Head of caudate nucleus (tissue), 42 donors: ENCODE data around the gene FIG4.
"Not testable (repeated sequence)": the region's sequence is repeated elsewhere in the genome, so short reads cannot be mapped to it uniquely, and the experiment has no call there.

Experiments
- DNase-seq, 42 donors: peaks; one replicate each; pipeline versions ENCODE4 v3.0.0 to v3.0.0-alpha.2; 2020 to 2021; ENCODE audit warnings: mixed read lengths in 7 of 42
- intact Hi-C: fragments of 100-400 bp; cut with DNase I; formaldehyde crosslinking; loops from one replicate; pipeline ENCODE4 v1.15.0; 2022

FIG4 gene

GRCh38 chr6:109826551-109826950 lies 135.5 kb downstream of the FIG4 start:
- DNase-seq, result peak in 9 of 42 donors; percentile 19 to 55 (median 30)
- intact Hi-C loops, result no loop called here

DNA sequence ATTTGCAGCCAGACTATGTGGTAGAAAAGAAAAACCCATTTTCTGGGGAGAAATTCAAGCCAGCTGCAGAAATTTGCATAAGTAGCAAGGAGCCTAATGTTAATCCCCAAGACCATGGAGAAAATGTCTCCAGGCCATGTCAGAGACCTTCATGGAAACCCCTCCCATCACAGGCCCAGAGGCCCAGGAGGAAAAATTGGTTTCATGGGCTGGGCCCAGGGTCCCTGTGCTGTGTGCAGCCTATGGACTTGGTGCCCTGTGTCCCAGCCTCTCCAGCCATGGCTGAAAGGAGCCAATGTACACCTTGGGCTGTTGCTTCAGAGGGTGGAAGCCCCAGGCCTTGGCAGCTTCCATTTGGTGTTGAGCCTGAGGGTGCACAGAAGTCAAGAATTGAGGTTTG lies 140.3 kb downstream of the FIG4 start:
- intact Hi-C loops, DNase-seq: not testable (repeated sequence)

- no peak for DNase-seq
- intact Hi-C loops, result no loop called here
Observed at GRCh38 chr6:109834131-109834530, 143.0 kb downstream of the FIG4 start.

GRCh38 chr6:109834595-109835437 lies 143.7 kb downstream of the FIG4 start:
- DNase-seq, result no peak
- intact Hi-C loops, result no loop called here

GRCh38 chr6:109840034-109840433 lies 148.9 kb downstream of the FIG4 start:
- intact Hi-C loops, result no loop called here
- no peak for DNase-seq

- DNase-seq, result no peak
- intact Hi-C loops, result no loop called here
Observed at GRCh38 chr6:109840796-109841195, 149.7 kb downstream of the FIG4 start.

DNA sequence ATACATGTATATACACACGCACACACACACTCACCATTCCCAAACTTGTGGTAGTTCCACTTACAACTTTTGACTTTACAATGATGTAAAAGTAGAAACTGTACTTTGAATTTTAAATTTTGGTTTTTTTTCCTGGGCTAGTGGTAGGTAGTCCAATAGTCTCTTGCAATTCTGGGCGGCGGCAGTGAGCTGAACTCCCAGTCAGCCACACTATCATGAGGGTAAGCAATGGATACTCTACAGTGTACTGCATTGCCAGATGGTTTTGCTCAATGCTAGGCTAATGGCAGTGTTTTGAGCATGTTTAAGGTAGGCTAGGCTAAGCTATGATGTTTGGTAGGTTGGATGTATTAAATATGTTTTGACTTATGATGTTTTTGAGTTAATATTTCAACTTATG lies 150.8 kb downstream of the FIG4 start:
- intact Hi-C loops, result no loop called here

GRCh38 chr6:109852713-109853112 lies 161.6 kb downstream of the FIG4 start:
- intact Hi-C loops, result no loop called here
- no peak for DNase-seq

More for the DNA sequence above, 150.8 kb downstream of the FIG4 start:
- no peak for DNase-seq

- intact Hi-C loops, result no loop called here
- no peak for DNase-seq
Observed at GRCh38 chr6:109853426-109853825, 162.3 kb downstream of the FIG4 start.

DNA sequence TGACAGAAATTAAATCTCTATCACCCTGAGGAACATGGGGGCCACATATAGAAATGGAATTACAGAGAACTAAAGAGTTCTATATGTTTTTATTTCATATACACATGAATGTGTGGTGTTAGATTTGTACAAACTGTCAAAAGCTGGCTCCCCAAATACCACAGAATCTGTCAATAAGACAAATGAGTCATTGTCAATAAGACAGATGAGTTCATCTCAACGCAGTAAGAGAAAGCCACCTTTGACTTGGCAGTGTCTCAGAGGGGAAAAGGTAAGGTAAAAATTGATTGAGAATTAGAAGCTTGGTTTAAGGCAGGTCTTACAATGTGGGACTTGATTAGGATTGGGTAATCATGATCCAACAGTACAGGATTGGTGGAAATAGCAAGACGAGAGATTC lies 162.9 kb downstream of the FIG4 start:
- intact Hi-C loops, result no loop called here
- DNase-seq, result no peak

GRCh38 chr6:109854541-109855308 lies 163.6 kb downstream of the FIG4 start:
- intact Hi-C loops, result no loop called here
- no peak for DNase-seq

GRCh38 chr6:109855476-109856040 lies 164.5 kb downstream of the FIG4 start:
- intact Hi-C loops, result not testable (repeated sequence)

DNA sequence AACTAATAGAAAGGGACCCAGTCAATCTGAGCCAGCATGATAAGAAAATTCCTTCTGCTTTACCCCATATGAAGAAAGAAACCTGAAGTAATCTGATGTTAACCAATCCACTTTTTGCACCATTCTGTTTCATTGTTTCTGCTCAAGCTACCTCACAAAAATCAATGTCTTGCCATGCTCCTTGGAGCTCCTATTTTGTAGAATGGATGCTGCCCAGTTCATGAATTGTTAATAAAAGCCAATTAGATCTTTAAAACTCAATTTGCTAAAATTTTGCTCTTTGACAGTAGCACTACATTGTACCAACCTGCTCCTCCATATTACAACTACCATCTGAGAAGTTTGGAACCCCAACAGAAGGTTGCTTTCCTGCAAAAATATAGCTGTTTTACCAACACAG lies 170.8 kb downstream of the FIG4 start:
- DNase-seq, result no peak
- intact Hi-C loops, result no loop called here

More at GRCh38 chr6:109855476-109856040, 164.5 kb downstream of the FIG4 start:
- not testable (repeated sequence) for DNase-seq

DNA sequence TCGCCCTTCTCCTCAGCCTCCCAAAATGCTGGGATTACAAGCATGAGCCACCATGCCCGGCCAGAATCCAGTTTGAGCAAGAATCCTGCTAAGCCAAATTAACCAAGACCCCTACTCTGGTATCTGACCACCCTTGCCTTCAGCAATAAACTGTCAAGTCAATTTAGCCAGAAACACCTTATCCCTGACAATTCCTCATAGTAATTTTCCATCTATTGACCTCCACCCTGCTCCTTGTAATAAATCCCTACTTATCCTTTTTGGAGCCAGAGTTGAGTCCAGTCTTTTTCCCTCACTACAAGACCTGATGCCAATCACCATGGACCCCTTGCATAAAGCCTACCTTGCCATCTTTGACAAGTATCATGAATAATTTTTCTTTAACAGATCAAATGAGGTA lies 173.0 kb downstream of the FIG4 start:
- intact Hi-C loops, result no loop called here
- no peak for DNase-seq

DNA sequence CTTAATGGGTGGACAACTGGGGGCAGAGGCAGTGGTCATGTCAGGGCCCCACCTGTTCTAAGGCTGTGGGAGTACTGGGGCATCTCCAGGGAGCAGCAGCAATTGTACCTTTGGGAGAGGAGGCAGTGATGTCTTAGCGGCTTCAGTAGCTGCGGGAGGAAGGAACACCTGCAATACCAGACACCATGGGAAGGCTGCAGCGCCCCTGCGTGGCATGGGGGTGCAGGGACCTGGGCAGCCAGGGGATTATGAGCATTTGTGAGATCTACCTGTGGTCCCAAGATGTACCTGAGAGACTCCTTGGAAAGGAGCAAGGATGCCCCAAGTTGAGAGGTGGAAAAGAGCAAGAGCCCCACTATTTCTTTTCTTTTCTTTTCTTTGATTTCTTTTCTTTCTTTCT lies 174.9 kb downstream of the FIG4 start:
- DNase-seq, result no peak
- intact Hi-C loops, result no loop called here

- DNase-seq, result peak; percentile 65 to 94 (median 87)
- intact Hi-C loops, result no loop called here
Observed at GRCh38 chr6:109867009-109867969, 176.2 kb downstream of the FIG4 start.

- no peak for DNase-seq
- intact Hi-C loops, result no loop called here
Observed at GRCh38 chr6:109867970-109868358, 176.9 kb downstream of the FIG4 start.

GRCh38 chr6:109869398-109870088 lies 178.4 kb downstream of the FIG4 start:
- intact Hi-C loops, result not testable (repeated sequence)
- DNase-seq, result peak; percentile 83 to 96 (median 92)
